NCI-H2081 treated with DMSO at 0.1 percent for 48 hours (cell line): ENCODE data around the gene PHC1.
"Not testable (repeated sequence)": the region's sequence is repeated elsewhere in the genome, so short reads cannot be mapped to it uniquely, and the experiment has no call there.

Experiments used
- DNase-seq: peaks from one replicate; lab custom pipeline; 2025; lab: John Stamatoyannopoulos, UW

PHC1 gene

GRCh38 chr12:8911606-8912268, 2.6 kb upstream of the PHC1 start:
- DNase-seq = no peak

GRCh38 chr12:8912914-8913313, 1.4 kb upstream of the PHC1 start:
- no peak for DNase-seq

GRCh38 chr12:8913702-8914032, 642 bp upstream of the PHC1 start:
- DNase-seq = no peak

GRCh38 chr12:8914716-8915526, 612 bp downstream of the PHC1 start:
- DNase-seq = no peak

GRCh38 chr12:8916154-8916553, 1.8 kb downstream of the PHC1 start:
- DNase-seq = no peak

GRCh38 chr12:8917031-8917430, 2.7 kb downstream of the PHC1 start:
- DNase-seq = no peak

- no peak for DNase-seq
These were observed 3.4 kb downstream of the PHC1 start for GRCh38 chr12:8917751-8918150.

GRCh38 chr12:8919643-8920042, 5.3 kb downstream of the PHC1 start:
- DNase-seq = not testable (repeated sequence)

- no peak for DNase-seq
These were observed 8.2 kb downstream of the PHC1 start for GRCh38 chr12:8922544-8922943.

- DNase-seq = not testable (repeated sequence)
These were observed 16.5 kb downstream of the PHC1 start for GRCh38 chr12:8930655-8931323.

GRCh38 chr12:8932464-8932863, 18.2 kb downstream of the PHC1 start:
- not testable (repeated sequence) for DNase-seq

GRCh38 chr12:8934080-8934479, 19.8 kb downstream of the PHC1 start:
- not testable (repeated sequence) for DNase-seq

GRCh38 chr12:8936735-8937134, 22.4 kb downstream of the PHC1 start:
- DNase-seq = no peak

GRCh38 chr12:8937842-8938442, 23.6 kb downstream of the PHC1 start:
- not testable (repeated sequence) for DNase-seq

- DNase-seq = no peak
These were observed 27.6 kb downstream of the PHC1 start for GRCh38 chr12:8941691-8942478.

GRCh38 chr12:8943565-8944186, 29.4 kb downstream of the PHC1 start:
- no peak for DNase-seq

GRCh38 chr12:8946733-8947132, 32.4 kb downstream of the PHC1 start:
- no peak for DNase-seq

GRCh38 chr12:8947737-8948136, 33.4 kb downstream of the PHC1 start:
- no peak for DNase-seq

- no peak for DNase-seq
These were observed 34.5 kb downstream of the PHC1 start for GRCh38 chr12:8948701-8949341.

GRCh38 chr12:8949342-8950220, 35.3 kb downstream of the PHC1 start, which contains the start of gene M6PR:
Gene M6PR, minus strand, starts transcription at chr12:8949645. Its CDS starts 3,241 bp downstream, at chr12:8946404.
- DNase-seq = peak; percentile 91
